Stomach smooth muscle (tissue), 2 donors: Measurements from ENCODE around the gene FN1.

Source experiments
- H3K27ac ChIP-seq: one replicate; pipeline ENCODE4 v1.7.0; 2013; ENCODE audit warnings: mild to moderate bottlenecking, low read length, inconsistent platforms
- H3K27me3 ChIP-seq, 2 donors: one replicate each; pipeline ENCODE4 v1.7.0; 2013; ENCODE audit warnings: low read length in 2 of 2; ENCODE audit not compliant: insufficient read depth in 2 of 2, control insufficient read depth in 1 of 2
- H3K36me3 ChIP-seq, 2 donors: one replicate each; pipeline ENCODE4 v1.7.0; 2013; ENCODE audit warnings: low read length in 2 of 2; ENCODE audit not compliant: control insufficient read depth in 2 of 2, insufficient read depth in 2 of 2
- H3K4me1 ChIP-seq: one replicate; pipeline ENCODE4 v1.7.0; 2013; ENCODE audit warnings: low read length; ENCODE audit not compliant: control insufficient read depth, insufficient read depth
- H3K4me3 ChIP-seq, 2 donors: one replicate each; pipeline ENCODE4 v1.7.0; 2013; ENCODE audit warnings: low read length in 2 of 2
- H3K9ac ChIP-seq, 2 donors: one replicate each; pipeline ENCODE4 v1.7.0; 2013; ENCODE audit warnings: low read length in 2 of 2, mild to moderate bottlenecking in 1 of 2
- H3K9me3 ChIP-seq, 2 donors: one replicate each; pipeline ENCODE4 v1.7.0; 2013; ENCODE audit warnings: low read length in 2 of 2; ENCODE audit not compliant: control insufficient read depth in 2 of 2
- donor health status: healthy.
- donor health status: Pancreatic carcinoma.

The FN1 gene

DNA sequence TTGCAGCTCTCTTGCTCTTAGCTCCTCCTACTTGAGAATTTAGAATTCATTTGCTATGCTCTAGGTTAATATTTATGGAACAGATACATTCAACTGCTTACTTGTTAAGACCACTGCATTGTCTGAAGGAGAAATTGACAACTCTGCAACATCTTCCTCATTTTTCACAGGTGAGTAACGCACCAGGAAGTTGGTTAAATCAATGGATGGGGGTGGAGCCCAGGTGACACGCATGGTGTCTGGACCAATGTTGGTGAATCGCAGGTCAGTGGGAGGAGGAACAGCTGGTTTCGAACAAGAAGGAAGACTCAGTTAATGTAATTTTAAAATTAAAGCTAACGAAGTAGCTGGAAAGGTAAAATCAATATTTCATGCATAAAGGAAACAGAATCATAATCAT, 44.3 kb downstream of the FN1 start:
- H3K27me3 ChIP-seq, result no peaks in the 10 kb centered on the region
- no peak overlapping the region for H3K27ac ChIP-seq
- H3K9me3 ChIP-seq, result no peaks in the 10 kb centered on the region
- peaks cover 63 to 74% of the 10 kb centered on the region in 2 donors for H3K36me3 ChIP-seq
- H3K9ac ChIP-seq, result no peak overlapping the region
- no peak overlapping the region for H3K4me3 ChIP-seq
- H3K4me1 ChIP-seq, result no peaks in the 10 kb centered on the region

DNA sequence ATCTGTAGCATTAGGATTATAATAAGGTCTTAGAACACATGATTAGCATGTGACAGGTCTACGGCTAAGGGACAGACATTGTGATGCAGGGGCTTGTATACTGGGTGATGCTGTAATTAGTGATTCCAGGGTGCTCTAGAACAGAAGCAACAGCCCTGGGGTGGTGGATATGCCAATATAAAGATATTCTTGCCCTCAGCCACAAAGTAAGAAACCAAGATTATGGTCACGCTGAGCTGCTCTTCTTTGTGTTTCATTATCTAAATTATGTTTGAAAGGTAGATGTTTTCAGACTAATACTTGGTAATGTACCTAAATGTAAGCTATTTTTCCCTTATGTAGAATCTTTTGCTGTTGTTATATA, 45.3 kb downstream of the FN1 start:
- Histone ChIP-seq H3K9me3 (no peaks in the 10 kb centered on the region), H3K9ac (no peak overlapping the region), H3K27ac (no peak overlapping the region), H3K4me3 (no peak overlapping the region), H3K4me1 (no peaks in the 10 kb centered on the region), H3K27me3 (no peaks in the 10 kb centered on the region), H3K36me3 (peaks cover 59 to 74% of the 10 kb centered on the region in 2 donors)

DNA sequence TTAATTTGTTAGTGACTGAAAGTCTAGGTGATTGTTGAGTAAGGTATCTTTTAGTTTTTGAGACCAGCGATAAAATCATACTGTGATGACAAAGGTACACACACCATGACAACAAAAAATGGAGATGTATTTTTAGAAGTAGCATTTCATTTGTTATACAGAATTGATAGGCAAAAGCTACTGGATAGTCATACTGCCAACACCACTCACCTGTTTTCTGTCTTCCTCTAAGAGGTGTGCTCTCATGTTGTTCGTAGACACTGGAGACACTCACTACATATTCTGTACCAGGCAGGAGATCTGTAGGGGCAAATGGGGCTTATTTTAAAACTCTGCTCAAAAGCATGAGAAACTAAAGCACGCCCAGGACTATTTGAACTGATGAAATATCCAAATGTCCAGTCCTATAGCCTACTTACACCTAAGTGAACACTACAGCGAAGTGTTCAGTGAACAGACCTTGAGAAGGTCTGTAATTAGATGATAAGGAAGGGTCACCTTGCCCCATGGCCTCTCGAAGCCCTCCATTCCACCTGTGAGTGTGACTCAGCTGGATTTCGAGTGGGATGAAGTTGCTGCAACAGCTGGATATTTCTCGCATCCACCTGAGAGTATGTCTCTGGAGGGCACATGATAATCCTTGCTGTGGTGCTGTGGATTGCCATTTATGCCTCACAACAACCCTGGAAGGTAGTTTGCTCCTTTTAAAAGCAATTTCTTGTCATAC, 47.7 kb downstream of the FN1 start:
- Histone ChIP-seq H3K4me3 (no peak overlapping the region), H3K9me3 (no peaks in the 10 kb centered on the region), H3K27me3 (no peaks in the 10 kb centered on the region), H3K27ac (peak overlapping the region; percentile 6), H3K4me1 (no peaks in the 10 kb centered on the region), H3K36me3 (peaks cover 58 to 74% of the 10 kb centered on the region in 2 donors), H3K9ac (no peak overlapping the region)

DNA sequence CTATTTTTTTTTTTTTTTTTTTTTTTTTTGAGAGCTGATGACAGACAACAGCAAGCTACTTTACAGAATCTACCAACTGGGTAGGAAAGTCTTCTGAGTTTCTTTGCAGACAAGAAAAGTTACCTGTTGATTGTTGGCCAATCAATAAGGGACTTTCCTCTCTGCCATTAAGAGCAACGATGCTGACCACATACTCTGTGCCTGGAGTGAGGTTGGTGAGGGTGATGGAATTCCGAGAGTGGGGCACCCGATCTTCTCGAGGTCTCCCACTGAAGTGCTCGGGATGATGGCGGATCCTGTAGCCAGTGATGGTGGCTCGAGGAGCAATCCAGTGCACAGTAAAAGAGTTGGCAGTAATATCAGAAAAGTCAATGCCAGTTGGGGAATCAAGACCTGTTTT, 49.3 kb downstream of the FN1 start:
- Histone ChIP-seq H3K36me3 (peaks cover 62 to 70% of the 10 kb centered on the region in 2 donors), H3K27ac (no peak overlapping the region), H3K27me3 (no peaks in the 10 kb centered on the region), H3K9ac (no peak overlapping the region), H3K9me3 (no peaks in the 10 kb centered on the region), H3K4me1 (no peaks in the 10 kb centered on the region), H3K4me3 (no peak overlapping the region)

DNA sequence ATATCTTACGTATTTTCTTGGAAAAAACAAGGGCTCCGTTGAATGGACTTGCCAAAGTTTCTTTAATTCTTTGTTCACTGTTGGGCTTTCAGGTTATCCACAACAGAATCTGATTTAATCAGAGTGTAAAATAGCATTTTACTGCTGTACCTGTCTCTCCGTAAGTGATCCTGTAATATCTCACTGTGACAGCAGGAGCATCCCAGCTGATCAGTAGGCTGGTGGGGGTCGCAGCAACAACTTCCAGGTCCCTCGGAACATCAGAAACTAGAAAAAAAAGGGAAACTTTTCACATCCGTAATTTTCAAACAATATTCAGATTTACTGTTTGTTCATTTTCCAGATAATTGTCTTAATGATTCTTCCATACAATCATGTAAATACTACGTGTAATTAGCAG, 51.2 kb downstream of the FN1 start:
- H3K9ac ChIP-seq, result no peak overlapping the region
- H3K4me1 ChIP-seq, result no peaks in the 10 kb centered on the region
- peaks cover 63 to 75% of the 10 kb centered on the region in 2 donors for H3K36me3 ChIP-seq
- no peak overlapping the region for H3K27ac ChIP-seq
- no peaks in the 10 kb centered on the region for H3K9me3 ChIP-seq
- no peaks in the 10 kb centered on the region for H3K27me3 ChIP-seq
- H3K4me3 ChIP-seq, result no peak overlapping the region

DNA sequence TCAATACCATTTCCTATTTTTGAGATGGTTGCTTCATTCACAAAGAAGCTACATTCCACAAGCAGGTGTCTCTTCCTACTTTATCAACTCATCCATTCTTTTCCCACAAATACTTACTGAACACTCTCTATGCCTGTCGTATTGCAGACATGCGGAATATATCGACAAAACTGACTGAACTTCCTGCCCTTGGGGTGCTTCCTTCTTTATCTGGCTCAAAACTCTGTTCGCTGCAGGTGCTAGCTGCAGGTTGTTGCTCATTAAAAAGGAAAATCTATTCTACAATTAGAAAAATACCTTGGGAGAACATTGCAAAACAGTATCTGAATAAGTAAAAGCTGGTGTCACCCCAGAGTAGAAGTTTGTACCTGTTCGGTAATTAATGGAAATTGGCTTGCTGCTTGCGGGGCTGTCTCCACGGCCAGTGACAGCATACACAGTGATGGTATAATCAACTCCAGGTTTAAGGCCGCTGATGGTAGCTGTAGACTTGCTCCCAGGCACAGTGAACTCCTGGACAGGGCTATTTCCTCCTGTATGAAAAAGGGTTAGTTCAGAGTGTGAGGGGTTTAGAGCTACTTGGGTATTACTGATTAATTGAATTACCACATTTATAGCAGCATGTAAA, 52.1 kb downstream of the FN1 start:
- H3K27ac ChIP-seq, result no peak overlapping the region
- H3K4me3 ChIP-seq, result no peak overlapping the region
- no peak overlapping the region for H3K9ac ChIP-seq
- no peaks in the 10 kb centered on the region for H3K9me3 ChIP-seq
- no peaks in the 10 kb centered on the region for H3K4me1 ChIP-seq
- no peaks in the 10 kb centered on the region for H3K27me3 ChIP-seq
- peaks cover 66 to 79% of the 10 kb centered on the region in 2 donors for H3K36me3 ChIP-seq

DNA sequence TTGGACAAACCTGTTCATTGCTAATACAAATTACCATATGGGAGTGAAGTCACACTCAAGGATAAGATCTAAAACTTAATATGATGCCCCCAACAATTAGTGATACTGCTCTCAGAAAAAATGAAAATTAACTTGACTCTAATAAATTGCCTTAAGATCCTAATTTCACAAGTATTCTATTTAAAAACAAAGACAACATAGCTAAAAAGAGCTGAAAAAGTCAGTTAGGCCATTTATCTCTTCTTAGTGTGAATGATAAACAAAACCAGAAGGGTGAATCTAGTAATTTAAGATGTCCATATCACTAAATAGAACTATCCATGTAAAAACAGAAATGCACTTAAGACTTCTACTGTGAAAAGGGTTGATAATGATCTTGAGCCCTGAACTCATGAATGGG, 53.4 kb downstream of the FN1 start:
- Histone ChIP-seq H3K9me3 (no peaks in the 10 kb centered on the region), H3K9ac (no peak overlapping the region), H3K4me3 (no peak overlapping the region), H3K27me3 (no peaks in the 10 kb centered on the region), H3K27ac (no peak overlapping the region), H3K4me1 (no peaks in the 10 kb centered on the region), H3K36me3 (peaks cover 63 to 79% of the 10 kb centered on the region in 2 donors)

DNA sequence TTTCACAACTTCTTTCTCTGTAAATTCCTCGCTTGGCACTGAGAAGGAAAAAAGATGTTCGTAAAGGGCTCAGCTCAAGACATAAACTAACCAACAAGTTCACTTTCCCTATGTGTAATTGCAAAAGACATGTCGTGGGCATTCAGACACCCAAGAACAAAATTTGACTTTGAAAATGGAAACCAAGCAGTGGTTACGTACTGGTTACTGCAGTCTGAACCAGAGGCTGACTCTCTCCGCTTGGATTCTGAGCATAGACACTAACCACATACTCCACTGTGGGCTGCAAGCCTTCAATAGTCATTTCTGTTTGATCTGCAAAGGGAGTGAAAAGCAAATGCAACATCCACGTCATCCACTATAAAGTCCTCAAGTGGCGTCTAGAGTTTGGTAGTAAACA, 53.9 kb downstream of the FN1 start:
- Histone ChIP-seq H3K9me3 (no peaks in the 10 kb centered on the region), H3K27me3 (no peaks in the 10 kb centered on the region), H3K27ac (no peak overlapping the region), H3K4me1 (no peaks in the 10 kb centered on the region), H3K4me3 (no peak overlapping the region), H3K9ac (no peak overlapping the region), H3K36me3 (peaks cover 67 to 79% of the 10 kb centered on the region in 2 donors)

DNA sequence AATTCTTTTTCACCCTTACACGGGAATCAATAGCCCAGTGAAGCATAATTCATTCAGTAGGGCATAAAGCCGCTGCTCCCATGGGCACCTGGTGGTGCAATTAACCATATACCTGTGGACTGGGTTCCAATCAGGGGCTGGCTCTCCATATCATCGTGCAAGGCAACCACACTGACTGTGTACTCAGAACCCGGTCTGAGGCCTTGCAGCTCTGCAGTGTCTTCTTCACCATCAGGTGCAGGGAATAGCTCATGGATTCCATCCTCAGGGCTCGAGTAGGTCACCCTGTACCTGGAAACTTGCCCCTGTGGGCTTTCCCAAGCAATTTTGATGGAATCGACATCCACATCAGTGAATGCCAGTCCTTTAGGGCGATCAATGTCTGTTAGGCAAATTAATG, 55.2 kb downstream of the FN1 start:
- Histone ChIP-seq H3K4me1 (no peaks in the 10 kb centered on the region), H3K9me3 (no peaks in the 10 kb centered on the region), H3K9ac (no peak overlapping the region), H3K27me3 (no peaks in the 10 kb centered on the region), H3K36me3 (peaks cover 71 to 80% of the 10 kb centered on the region in 2 donors), H3K4me3 (no peak overlapping the region), H3K27ac (no peak overlapping the region)

DNA sequence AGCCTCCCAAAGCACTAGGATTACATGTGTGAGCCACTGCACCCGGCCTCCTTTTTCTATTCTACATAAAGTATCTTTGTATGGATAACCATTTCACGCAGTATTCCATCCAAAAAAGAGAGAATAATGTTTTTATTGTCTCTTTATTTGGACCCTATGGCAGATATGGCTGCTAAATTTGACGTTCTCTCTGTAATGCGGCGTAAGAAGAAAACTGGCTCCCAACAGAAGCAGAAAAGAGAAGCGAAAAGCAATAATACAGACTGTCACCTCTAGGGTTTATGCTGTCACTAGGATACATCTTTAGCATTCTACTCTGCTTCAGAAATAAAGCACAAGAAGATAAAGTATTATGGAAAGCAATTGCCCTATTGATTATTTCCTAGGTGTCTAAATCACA, 55.9 kb downstream of the FN1 start:
- Histone ChIP-seq H3K36me3 (peaks cover 78 to 87% of the 10 kb centered on the region in 2 donors), H3K9me3 (no peaks in the 10 kb centered on the region), H3K4me1 (no peaks in the 10 kb centered on the region), H3K4me3 (no peak overlapping the region), H3K9ac (no peak overlapping the region), H3K27ac (no peak overlapping the region), H3K27me3 (no peaks in the 10 kb centered on the region)

DNA sequence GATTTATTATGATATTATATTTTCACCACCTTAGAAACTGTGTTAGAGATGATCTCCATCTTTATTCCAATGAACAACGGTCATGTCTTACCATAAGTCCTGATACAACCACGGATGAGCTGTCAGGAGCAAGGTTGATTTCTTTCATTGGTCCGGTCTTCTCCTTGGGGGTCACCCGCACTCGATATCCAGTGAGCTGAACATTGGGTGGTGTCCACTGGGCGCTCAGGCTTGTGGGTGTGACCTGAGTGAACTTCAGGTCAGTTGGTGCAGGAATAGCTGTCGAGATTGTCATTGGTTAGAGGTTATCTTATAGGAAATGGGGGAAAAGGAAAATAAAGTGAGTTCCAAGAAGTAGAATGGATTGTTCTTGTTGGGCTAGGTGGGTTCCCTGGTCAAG, 56.8 kb downstream of the FN1 start:
- no peak overlapping the region for H3K9ac ChIP-seq

More for the DNA sequence above, 56.8 kb downstream of the FN1 start:
- no peaks in the 10 kb centered on the region for H3K27me3 ChIP-seq
- H3K27ac ChIP-seq, result no peak overlapping the region
- H3K4me3 ChIP-seq, result no peak overlapping the region
- H3K4me1 ChIP-seq, result no peaks in the 10 kb centered on the region
- H3K36me3 ChIP-seq, result peaks cover 79 to 88% of the 10 kb centered on the region in 2 donors
- no peaks in the 10 kb centered on the region for H3K9me3 ChIP-seq
